HL-60 (cell line): ENCODE measurements around the gene ZNRF4.

ENCODE experiments used
- GABPA ChIP-seq: IDR thresholded peaks from 2 replicates; pipeline ENCODE4 v1.6.1; 2012; ENCODE audit warnings: low read depth
- TF ChIP-seq, protein P1 (sequence below): IDR thresholded peaks from one replicate; pipeline ENCODE4 v1.5.1; 2011; ENCODE audit warnings: low read length, control low read depth, inconsistent platforms; ENCODE audit not compliant: insufficient read depth

DNA sequence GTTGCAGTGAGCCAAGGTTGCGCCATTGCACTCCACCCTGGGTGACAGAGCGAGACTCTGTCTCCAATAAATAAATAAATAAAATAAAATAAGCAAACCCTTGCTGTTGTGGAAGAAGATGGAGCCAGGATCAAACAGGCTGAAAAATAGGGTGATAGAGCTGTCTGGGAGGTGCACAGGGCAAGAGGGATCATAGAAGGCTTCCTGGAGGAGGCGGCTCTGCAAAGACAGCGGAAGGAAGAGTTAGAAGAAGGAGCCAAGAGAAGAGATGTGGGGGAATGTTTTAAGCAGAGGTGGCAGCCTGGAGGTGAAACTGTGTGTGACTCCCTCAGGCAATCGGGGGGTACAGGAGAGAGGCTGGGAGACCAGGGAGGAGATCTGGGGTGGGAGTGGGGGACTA lies 40.6 kb downstream of the ZNRF4 start:
- TF ChIP-seq, protein P1, sequence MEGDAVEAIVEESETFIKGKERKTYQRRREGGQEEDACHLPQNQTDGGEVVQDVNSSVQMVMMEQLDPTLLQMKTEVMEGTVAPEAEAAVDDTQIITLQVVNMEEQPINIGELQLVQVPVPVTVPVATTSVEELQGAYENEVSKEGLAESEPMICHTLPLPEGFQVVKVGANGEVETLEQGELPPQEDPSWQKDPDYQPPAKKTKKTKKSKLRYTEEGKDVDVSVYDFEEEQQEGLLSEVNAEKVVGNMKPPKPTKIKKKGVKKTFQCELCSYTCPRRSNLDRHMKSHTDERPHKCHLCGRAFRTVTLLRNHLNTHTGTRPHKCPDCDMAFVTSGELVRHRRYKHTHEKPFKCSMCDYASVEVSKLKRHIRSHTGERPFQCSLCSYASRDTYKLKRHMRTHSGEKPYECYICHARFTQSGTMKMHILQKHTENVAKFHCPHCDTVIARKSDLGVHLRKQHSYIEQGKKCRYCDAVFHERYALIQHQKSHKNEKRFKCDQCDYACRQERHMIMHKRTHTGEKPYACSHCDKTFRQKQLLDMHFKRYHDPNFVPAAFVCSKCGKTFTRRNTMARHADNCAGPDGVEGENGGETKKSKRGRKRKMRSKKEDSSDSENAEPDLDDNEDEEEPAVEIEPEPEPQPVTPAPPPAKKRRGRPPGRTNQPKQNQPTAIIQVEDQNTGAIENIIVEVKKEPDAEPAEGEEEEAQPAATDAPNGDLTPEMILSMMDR, result no peak
- TF ChIP-seq GABPA, result no peak
